Panc1 (cell line): Measurements from ENCODE around the gene MTSS2. TPM values are rescaled to one million over a fixed set of nuclear protein-coding genes. Genes with fewer than 3 reads are reported as not detected.

Source experiments
- ATAC-seq: fragments of 200-7000 bp; cut with Tn5 transposase; 2 replicates; pipeline ENCODE4 v1.9.1; 2020; ENCODE audit warnings: mild to moderate bottlenecking, moderate library complexity
- BruUV-seq: library from RNA; stranded (reverse); fragments of 400-500 nt; replicated peaks from 2 replicates; lab custom pipeline; 2021; lab: Mats Ljungman, UMichigan
- CTCF ChIA-PET: fragments of 300-600 bp; sonication (Branson Sonifier 250); formaldehyde crosslinking; loops from one replicate; lab custom pipeline; 2022; ENCODE audit warnings: antibody characterized with exemption; lab: Charles Lee
- POLR2A ChIA-PET: fragments of 300-600 bp; sonication (Branson Sonifier 250); formaldehyde crosslinking; loops from one replicate; lab custom pipeline; 2022; ENCODE audit warnings: antibody characterized with exemption; lab: Charles Lee
- DNase-seq: peaks from one replicate; pipeline ENCODE4 v3.0.0-alpha.2; 2010; ENCODE audit warnings: low read depth, low spot score
- H3K27ac ChIP-seq: 2 replicates; pipeline ENCODE4 v1.5.1; 2011; ENCODE audit warnings: mild to moderate bottlenecking, low read length, inconsistent platforms
- H3K27me3 ChIP-seq: fragments of 200-500 bp; sonication (Bioruptor generic); 2 replicates; pipeline ENCODE4 v1.6.0; 2014; ENCODE audit warnings: low read length, inconsistent platforms; ENCODE audit not compliant: control insufficient read depth, insufficient read depth
- H3K36me3 ChIP-seq: fragments of 200-500 bp; sonication (Bioruptor generic); 2 replicates; pipeline ENCODE4 v1.5.1; 2014; ENCODE audit warnings: inconsistent platforms, mild to moderate bottlenecking, low read length, moderate library complexity; ENCODE audit not compliant: control insufficient read depth, insufficient read depth
- H3K4me1 ChIP-seq: 2 replicates; pipeline ENCODE4 v1.5.1; 2011; ENCODE audit warnings: inconsistent platforms, mild to moderate bottlenecking, low read length, moderate library complexity; ENCODE audit not compliant: control insufficient read depth, insufficient read depth
- H3K4me3 ChIP-seq, 2 experiments: 2 replicates each; pipeline ENCODE4 v1.5.1; 2011 to 2012; ENCODE audit warnings: low read depth in 2 of 2, low read length in 2 of 2, mild to moderate bottlenecking in 2 of 2, inconsistent platforms in 1 of 2, moderate library complexity in 1 of 2
- H3K9me3 ChIP-seq: fragments of 200-500 bp; sonication (Bioruptor generic); 2 replicates; pipeline ENCODE4 v1.5.1; 2014; ENCODE audit warnings: low read depth, mild to moderate bottlenecking, inconsistent platforms, low read length, moderate library complexity; ENCODE audit not compliant: control insufficient read depth, insufficient read depth
- POLR2AphosphoS5 ChIP-seq: IDR thresholded peaks from 2 replicates; pipeline ENCODE4 v1.6.1; 2012; ENCODE audit warnings: mild to moderate bottlenecking, low read depth, low read length, moderate library complexity
- SIN3A ChIP-seq: IDR thresholded peaks from 2 replicates; pipeline ENCODE4 v1.6.1; 2012; ENCODE audit warnings: low read depth, mild to moderate bottlenecking, low read length, moderate library complexity, borderline replicate concordance; ENCODE audit not compliant: insufficient read depth
- TCF7L2 ChIP-seq: IDR thresholded peaks from 2 replicates; pipeline ENCODE4 v1.6.1; 2011; ENCODE audit warnings: mild to moderate bottlenecking, low read depth, low read length, inconsistent platforms
- in situ Hi-C: cut with HindIII; loops from 2 replicates; pipeline ENCODE4 v1.10.0; 2016; ENCODE audit warnings: low sequenced_read_pairs, low pct_unique_long_range_greater_than_20kb
- intact Hi-C: fragments of 100-400 bp; cut with micrococcal nuclease; formaldehyde crosslinking; loops from one replicate; pipeline ENCODE4 v1.10.0; 2022; ENCODE audit not compliant: unreplicated experiment
- total RNA-seq: library from RNA; stranded (reverse); gene quantifications from one replicate; pipeline ENCODE4 v1.2.1, GENCODE V29; 2021; ENCODE audit not compliant: unreplicated experiment
- TF ChIP-seq, protein P1 (sequence below), 2 experiments: IDR thresholded peaks; 2 replicates each; pipeline ENCODE4 v1.6.1; 2011 to 2012; ENCODE audit warnings: low read depth in 2 of 2, control low read depth in 1 of 2, low read length in 1 of 2, mild to moderate bottlenecking in 1 of 2, moderate library complexity in 1 of 2; ENCODE audit not compliant: insufficient read depth in 1 of 2
- TF ChIP-seq, protein P2 (sequence below): fragments of 450-650 bp; IDR thresholded peaks from 2 replicates; pipeline ENCODE4 v1.5.1; 2017; ENCODE audit warnings: mild to moderate bottlenecking

MTSS2 gene
- total RNA-seq, 1 experiment from 2014 or later, result 55.7 TPM

DNA sequence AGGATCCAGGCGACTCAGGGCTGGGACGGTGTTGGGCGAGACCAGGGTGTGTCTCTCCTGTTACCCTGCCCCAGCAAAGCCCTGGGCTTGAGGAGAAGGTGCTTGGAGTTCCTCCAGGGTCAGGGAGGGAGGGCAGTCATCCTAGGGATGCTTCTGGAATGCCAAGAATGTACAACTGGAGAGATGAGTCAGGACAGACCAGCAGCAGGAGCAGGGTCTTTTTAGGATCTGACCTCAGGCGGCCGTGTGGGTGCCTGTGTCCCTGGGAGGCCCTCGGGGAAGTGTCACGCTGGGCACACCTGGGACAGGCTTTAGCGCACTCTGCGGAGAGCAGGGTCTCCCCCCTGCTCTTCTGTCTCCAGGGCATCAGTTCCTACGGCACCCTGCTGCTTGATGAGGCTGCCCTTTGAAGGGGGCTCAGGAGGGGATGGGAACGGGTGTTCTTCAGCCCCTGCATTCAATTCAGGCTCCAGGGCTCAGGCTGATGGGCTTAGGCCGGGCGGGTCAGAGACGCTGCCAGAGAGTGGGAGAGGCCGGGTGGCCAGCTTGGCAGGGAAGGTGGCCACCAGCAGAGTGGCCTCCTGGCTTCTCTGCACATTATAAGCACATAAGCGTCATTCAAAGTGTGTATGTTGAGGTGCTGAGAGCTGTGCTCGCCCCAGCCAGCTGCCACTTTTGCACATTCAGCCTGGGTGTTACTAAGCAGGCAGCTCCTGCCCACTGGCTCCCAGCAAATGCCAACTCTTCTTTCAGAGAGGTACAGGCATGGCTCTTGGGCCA, 8.4 kb upstream of the MTSS2 start:
- in situ Hi-C loops, result no loop called here
- ATAC-seq (peak; percentile 72), DNase-seq (peak; percentile 22)
- BruUV-seq, result no TSS peak
- intact Hi-C loops, result no loop called here
- Histone ChIP-seq H3K9me3 (no peaks in the 10 kb centered on the region), H3K4me1 (peaks cover 36% of the 10 kb centered on the region), H3K4me3 (no peak overlapping the region), H3K27me3 (no peaks in the 10 kb centered on the region), H3K27ac (peak overlapping the region; percentile 68), H3K36me3 (no peaks in the 10 kb centered on the region)
- ChIA-PET POLR2A (no interaction called here), CTCF (no interaction called here)
- TF ChIP-seq, protein P1, sequence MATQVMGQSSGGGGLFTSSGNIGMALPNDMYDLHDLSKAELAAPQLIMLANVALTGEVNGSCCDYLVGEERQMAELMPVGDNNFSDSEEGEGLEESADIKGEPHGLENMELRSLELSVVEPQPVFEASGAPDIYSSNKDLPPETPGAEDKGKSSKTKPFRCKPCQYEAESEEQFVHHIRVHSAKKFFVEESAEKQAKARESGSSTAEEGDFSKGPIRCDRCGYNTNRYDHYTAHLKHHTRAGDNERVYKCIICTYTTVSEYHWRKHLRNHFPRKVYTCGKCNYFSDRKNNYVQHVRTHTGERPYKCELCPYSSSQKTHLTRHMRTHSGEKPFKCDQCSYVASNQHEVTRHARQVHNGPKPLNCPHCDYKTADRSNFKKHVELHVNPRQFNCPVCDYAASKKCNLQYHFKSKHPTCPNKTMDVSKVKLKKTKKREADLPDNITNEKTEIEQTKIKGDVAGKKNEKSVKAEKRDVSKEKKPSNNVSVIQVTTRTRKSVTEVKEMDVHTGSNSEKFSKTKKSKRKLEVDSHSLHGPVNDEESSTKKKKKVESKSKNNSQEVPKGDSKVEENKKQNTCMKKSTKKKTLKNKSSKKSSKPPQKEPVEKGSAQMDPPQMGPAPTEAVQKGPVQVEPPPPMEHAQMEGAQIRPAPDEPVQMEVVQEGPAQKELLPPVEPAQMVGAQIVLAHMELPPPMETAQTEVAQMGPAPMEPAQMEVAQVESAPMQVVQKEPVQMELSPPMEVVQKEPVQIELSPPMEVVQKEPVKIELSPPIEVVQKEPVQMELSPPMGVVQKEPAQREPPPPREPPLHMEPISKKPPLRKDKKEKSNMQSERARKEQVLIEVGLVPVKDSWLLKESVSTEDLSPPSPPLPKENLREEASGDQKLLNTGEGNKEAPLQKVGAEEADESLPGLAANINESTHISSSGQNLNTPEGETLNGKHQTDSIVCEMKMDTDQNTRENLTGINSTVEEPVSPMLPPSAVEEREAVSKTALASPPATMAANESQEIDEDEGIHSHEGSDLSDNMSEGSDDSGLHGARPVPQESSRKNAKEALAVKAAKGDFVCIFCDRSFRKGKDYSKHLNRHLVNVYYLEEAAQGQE (IDR thresholded peaks at IDR 0.05; ENCODE audit: insufficient read depth in 1 of 2, low read depth in 2 of 2, low read length in 1 of 2), result no peak
- TF ChIP-seq SIN3A, result no peak
- no peak for TF ChIP-seq POLR2AphosphoS5
- no peak for TF ChIP-seq TCF7L2
- TF ChIP-seq, protein P2, sequence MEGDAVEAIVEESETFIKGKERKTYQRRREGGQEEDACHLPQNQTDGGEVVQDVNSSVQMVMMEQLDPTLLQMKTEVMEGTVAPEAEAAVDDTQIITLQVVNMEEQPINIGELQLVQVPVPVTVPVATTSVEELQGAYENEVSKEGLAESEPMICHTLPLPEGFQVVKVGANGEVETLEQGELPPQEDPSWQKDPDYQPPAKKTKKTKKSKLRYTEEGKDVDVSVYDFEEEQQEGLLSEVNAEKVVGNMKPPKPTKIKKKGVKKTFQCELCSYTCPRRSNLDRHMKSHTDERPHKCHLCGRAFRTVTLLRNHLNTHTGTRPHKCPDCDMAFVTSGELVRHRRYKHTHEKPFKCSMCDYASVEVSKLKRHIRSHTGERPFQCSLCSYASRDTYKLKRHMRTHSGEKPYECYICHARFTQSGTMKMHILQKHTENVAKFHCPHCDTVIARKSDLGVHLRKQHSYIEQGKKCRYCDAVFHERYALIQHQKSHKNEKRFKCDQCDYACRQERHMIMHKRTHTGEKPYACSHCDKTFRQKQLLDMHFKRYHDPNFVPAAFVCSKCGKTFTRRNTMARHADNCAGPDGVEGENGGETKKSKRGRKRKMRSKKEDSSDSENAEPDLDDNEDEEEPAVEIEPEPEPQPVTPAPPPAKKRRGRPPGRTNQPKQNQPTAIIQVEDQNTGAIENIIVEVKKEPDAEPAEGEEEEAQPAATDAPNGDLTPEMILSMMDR, result no peak

DNA sequence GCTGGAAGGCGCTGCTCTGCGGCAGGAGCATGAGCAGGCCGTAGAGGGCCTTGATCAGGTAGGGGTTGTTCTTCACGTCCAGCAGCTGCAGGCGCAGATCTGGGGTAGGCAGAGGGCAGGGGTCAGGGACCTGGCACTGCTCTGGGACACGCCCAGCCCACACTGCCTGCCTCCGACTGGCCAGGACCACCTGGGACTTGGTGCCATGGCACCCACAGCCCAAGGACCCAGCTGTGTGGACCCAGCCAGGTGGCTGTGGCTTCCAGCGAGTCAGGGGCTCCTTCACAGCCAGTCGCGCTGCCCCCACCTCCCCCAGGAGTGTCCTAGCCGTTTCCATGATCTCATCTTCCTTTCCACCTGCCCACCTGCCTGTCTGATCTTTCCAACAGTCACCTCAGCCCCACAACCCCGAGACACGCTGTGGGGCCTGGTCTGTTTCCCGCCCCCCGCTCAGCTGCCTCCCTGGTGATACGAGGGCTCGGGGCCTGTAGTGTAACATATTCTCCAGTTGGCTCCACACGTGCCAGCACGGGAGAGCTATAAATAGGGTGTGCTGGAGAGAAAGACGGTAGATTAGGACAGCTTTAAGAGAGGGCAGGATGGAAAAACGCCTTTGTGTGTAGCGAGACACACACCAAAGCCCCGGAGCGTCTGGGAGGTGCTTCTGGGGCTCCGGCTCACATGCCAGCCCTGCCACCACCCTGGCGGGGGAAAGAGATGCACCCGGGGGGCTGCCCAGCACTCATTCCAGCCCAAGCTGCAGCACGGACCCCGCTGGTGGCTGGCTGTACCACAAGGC, 7.2 kb upstream of the MTSS2 start:
- H3K4me1 ChIP-seq, result peaks cover 40% of the 10 kb centered on the region
- no peak overlapping the region for H3K4me3 ChIP-seq
- in situ Hi-C loops, result no loop called here
- DNase-seq (no peak), ATAC-seq (no peak)
- ChIA-PET CTCF (no interaction called here), POLR2A (interaction anchor here (0.6 kb wide), 1 partner anchor 38 kb away, joined by 4 read pairs; no protein-coding TSS in a partner anchor)
- TF ChIP-seq, protein P1 (IDR thresholded peaks at IDR 0.05; ENCODE audit: insufficient read depth in 1 of 2, low read depth in 2 of 2, low read length in 1 of 2), result no peak
- intact Hi-C loops, result no loop called here
- no peaks in the 10 kb centered on the region for H3K9me3 ChIP-seq
- no peaks in the 10 kb centered on the region for H3K36me3 ChIP-seq
- no peaks in the 10 kb centered on the region for H3K27me3 ChIP-seq
- BruUV-seq, result no TSS peak
- peak overlapping the region; percentile 68 for H3K27ac ChIP-seq
